Muscle layer of colon (tissue), 2 donors: Measurements from ENCODE around the gene ANXA6.

ENCODE experiments used
- H3K27ac ChIP-seq: one replicate; pipeline ENCODE4 v1.7.0; 2013; ENCODE audit warnings: low read depth, mild to moderate bottlenecking, low read length, moderate library complexity
- H3K27me3 ChIP-seq, 2 donors: one replicate each; pipeline ENCODE4 v1.7.0; 2013; ENCODE audit warnings: low read length in 2 of 2, mild to moderate bottlenecking in 2 of 2; ENCODE audit not compliant: insufficient read depth in 2 of 2, control insufficient read depth in 1 of 2
- H3K36me3 ChIP-seq: one replicate; pipeline ENCODE4 v1.7.0; 2013; ENCODE audit warnings: mild to moderate bottlenecking, low read length; ENCODE audit not compliant: insufficient read depth
- H3K4me1 ChIP-seq: one replicate; pipeline ENCODE4 v1.7.0; 2013; ENCODE audit warnings: mild to moderate bottlenecking, low read length; ENCODE audit not compliant: insufficient read depth
- H3K4me3 ChIP-seq, 2 donors: one replicate each; pipeline ENCODE4 v1.7.0; 2013; ENCODE audit warnings: low read length in 2 of 2, low read depth in 1 of 2, mild to moderate bottlenecking in 1 of 2, moderate library complexity in 1 of 2
- H3K9ac ChIP-seq: one replicate; pipeline ENCODE4 v1.7.0; 2013; ENCODE audit warnings: low read length
- H3K9me3 ChIP-seq: one replicate; pipeline ENCODE4 v1.7.0; 2013; ENCODE audit warnings: mild to moderate bottlenecking, low read length
- donor health status: abdominal sarcoma.
- donor health status: Adenocarcinoma of cecum.

The ANXA6 gene

DNA sequence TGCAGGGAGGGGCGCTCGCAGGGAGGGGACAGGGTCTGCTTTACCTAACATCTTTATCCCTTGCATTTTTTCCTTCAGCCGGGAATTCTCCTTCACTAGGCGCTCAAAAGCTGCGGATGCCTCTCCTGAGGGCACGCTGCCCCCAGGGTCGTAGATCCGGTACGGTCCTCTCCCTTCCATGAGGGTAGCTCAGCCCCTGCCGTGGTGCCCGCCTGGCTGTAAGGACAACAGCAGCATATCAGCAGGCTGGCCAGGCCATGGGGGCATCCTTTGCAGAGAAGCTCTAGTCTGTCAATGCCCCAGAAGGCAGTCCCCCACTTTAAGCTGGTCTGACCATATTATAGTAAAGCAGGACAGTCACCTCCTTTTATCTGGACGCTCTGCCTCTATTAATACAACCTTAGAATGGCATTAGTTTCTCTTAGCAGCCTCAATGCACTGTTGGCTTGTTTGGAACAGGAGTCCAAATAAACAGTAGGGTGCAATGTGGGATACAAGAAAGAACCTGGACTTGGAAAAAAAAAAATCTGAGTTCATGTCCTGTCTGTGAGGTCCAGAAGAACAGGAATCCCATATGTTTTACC, 92.6 kb downstream of the ANXA6 start:
- H3K9me3 ChIP-seq, result no peaks in the 10 kb centered on the region
- H3K36me3 ChIP-seq, result peaks cover 18% of the 10 kb centered on the region
- no peak overlapping the region for H3K4me3 ChIP-seq
- no peaks in the 10 kb centered on the region for H3K27me3 ChIP-seq
- peaks cover 70% of the 10 kb centered on the region for H3K4me1 ChIP-seq
- no peak overlapping the region for H3K9ac ChIP-seq
- H3K27ac ChIP-seq, result no peak overlapping the region

DNA sequence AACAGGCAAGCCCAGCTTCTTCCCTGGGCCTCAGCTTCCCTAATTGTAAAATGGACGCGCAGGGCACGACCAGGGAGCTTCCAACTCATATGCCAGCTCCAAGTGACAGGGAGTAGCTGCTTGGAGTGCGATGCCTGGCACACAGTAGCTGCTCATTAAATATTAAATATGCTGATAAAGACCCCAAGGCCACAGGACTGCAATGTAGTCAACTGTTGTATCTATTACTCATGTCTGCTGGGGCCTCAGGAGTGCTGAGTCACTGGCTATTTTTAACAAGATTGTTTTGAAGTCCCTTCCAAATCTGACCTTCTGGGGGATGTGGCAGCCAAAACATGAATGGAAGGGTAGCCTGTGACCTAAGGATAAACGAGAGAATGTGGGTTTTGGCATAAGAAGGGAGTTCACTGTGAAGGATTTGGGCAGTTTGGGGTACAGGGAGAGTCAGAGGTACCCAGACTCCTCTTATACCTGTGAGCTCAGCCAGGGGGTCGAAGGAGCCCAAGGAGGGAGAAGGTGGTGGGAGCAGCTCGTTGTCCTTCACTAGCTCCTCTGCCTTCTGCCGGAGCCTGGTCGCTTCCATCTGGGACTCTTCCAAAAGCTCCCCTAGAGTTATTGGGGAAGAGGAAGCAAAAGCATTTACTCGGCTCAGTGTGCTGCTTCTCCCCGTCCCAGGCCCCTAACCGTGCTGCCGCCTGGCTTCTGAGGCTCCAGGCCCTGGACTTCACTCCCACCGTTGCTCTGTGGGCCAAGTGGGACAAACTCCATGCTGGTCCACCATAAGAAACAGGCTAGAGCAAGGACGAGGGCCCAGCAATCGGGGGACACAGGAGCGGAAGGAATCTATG, 94.2 kb downstream of the ANXA6 start:
- peaks cover 66% of the 10 kb centered on the region for H3K4me1 ChIP-seq
- no peak overlapping the region for H3K9ac ChIP-seq
- no peaks in the 10 kb centered on the region for H3K9me3 ChIP-seq
- no peaks in the 10 kb centered on the region for H3K27me3 ChIP-seq
- H3K36me3 ChIP-seq, result peaks cover 31% of the 10 kb centered on the region
- H3K4me3 ChIP-seq, result peak overlapping the region in 1 of 2 donors; percentile 12
- H3K27ac ChIP-seq, result peak overlapping the region; percentile 61

DNA sequence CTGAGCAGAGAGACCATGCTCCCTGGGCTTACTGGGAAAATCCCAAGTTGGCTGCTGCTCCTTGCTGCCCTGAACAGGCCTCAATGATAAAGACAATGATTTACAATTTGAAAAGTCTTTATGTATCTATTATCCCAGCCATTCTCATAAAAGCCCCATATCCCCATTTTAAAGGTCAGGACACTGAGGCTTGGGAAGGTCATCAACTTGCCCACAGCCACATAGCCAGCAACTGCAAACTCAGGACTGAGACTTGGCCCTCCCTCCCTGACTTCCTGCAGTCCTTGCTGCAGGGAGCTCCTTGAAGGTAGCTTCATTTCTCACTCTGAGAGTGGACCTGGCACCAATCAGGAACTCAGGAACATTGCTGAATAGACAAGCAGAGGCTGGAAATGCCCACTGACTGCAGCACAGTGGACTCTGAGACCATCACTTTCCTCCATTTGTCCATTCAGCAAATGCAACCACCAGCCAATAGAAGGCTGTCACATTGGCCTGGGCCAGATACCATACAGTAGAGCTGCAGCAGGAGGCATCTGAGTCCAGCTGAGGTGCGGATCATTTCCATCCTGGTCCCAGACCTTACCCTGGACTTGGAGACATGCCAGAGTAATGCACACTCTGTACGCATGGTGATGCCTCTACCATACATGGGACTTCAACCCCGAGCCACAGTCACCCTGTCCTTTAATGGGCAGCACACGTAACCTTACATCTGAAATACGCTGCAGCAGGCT, 95.0 kb downstream of the ANXA6 start:
- H3K27me3 ChIP-seq, result no peaks in the 10 kb centered on the region
- H3K27ac ChIP-seq, result no peak overlapping the region
- peaks cover 33% of the 10 kb centered on the region for H3K36me3 ChIP-seq
- peaks cover 64% of the 10 kb centered on the region for H3K4me1 ChIP-seq
- H3K4me3 ChIP-seq, result no peak overlapping the region
- no peaks in the 10 kb centered on the region for H3K9me3 ChIP-seq
- H3K9ac ChIP-seq, result no peak overlapping the region

DNA sequence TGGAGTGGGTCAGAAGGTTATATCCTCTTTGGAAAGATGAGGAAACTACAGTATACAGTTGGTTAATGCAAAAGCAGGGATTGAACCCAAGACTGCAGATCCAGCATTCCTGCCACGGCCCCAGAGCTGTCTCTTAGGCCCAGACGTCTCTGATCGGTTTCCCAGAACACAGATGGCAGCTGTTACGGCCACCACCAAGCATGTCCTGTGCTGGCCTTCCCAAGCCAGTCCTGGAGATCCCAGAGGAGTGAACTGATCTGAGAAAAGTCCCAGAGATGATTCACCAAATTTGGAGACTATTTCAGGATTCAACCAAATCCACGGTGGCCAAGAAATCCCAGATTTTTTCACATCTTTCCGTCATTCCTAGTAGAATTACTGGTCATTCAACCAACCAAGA, 96.8 kb downstream of the ANXA6 start:
- H3K4me3 ChIP-seq, result no peak overlapping the region
- H3K9me3 ChIP-seq, result no peaks in the 10 kb centered on the region
- peaks cover 48% of the 10 kb centered on the region for H3K36me3 ChIP-seq
- no peak overlapping the region for H3K27ac ChIP-seq
- H3K27me3 ChIP-seq, result no peaks in the 10 kb centered on the region
- H3K9ac ChIP-seq, result no peak overlapping the region
- H3K4me1 ChIP-seq, result peaks cover 55% of the 10 kb centered on the region

DNA sequence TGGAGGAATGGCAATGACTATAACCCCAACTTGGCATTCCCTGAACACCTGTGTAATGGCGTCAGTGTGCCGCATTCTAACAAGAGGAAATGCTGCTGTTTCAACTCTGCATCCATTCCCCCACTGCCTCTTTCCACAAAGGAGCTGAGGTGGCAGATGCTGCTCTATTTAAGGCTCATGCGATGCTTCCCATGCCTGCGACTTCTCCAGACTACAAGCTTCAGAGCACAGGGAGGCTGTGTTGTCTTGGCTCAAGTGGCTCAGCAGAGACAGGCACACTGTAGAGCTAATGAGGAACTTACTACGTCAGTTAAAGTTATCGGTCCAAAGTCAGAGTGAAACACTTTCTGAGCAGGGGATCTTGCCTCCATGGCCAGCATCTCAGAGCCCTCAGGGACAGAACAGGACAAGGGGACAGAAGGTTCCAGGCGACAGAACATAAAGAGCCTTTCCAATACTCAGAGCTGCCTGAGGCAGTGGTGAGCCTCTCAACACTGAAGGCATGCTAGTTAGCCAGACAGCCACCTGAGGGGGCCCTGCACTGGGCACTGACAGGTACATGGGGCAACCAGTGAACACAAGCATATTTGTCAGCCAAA, 98.6 kb downstream of the ANXA6 start:
- Histone ChIP-seq H3K4me1 (peaks cover 45% of the 10 kb centered on the region), H3K36me3 (peaks cover 63% of the 10 kb centered on the region), H3K27me3 (no peaks in the 10 kb centered on the region), H3K4me3 (no peak overlapping the region), H3K9me3 (no peaks in the 10 kb centered on the region), H3K27ac (peak overlapping the region; percentile 21), H3K9ac (no peak overlapping the region)

DNA sequence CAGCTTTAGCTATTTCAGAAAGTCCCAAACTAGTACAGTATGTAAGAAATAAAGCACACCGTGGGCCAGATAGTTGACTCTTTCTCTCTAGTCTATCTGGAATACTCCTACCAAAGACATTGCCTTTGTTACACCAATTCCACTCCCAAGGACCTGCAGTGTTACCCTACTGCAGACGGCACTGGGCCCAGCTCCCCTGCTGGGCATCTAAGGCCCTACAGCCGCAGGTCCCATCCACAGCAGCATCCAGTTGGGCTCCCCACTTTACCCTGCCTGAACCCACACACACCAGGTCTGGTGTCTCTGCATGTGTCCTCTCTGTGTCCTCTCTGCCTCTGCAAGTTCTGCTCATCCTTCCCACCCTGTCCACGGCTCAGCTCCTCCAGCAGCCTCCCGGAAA, 99.3 kb downstream of the ANXA6 start:
- no peaks in the 10 kb centered on the region for H3K9me3 ChIP-seq
- no peaks in the 10 kb centered on the region for H3K27me3 ChIP-seq
- peaks cover 68% of the 10 kb centered on the region for H3K36me3 ChIP-seq
- H3K27ac ChIP-seq, result no peak overlapping the region
- no peak overlapping the region for H3K4me3 ChIP-seq
- no peak overlapping the region for H3K9ac ChIP-seq
- H3K4me1 ChIP-seq, result peaks cover 38% of the 10 kb centered on the region

DNA sequence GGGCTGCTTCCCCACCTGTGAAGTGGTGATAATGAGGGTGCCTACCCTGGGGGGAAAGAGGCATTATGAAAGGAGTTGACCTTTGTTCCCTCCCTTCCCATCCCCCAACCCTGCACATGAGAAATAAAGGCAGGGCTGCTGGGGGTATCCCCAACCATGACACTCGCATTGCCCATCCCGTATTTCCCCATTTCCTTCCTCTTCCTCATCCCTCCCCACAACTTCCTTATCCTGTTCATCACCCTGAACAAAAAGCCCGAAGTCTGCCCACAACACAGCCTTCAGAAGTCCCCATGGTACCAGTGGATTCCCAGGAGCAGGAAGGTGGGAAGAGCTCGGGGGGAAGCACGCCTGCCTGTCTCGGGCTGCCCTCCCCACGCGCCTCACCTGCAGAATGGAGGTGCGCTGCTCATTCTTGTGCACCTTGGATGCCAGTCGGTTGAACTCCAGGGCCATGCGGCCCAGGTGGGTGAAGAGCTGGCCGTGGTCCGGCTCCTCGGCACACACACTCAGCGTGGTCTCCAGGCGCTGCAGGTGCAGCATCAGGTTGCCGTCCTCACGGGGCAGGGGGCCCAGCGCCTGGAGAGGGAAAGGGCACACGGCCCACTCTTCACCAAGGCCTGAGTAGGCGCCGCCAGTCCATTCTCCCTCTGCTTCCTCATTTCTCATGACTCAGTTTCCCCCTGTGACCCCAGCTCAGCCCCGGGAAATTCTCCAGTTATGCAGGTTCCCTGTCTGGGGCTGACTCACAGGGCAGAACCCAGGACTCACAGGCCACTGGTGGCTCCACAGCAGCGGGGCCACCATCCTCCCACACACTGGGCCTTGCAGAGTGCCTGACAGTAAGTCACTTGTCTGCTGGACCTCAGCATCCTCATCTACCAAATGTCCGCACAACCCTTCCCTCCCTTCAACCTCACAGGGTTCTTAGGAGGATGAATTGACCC, 100.9 kb downstream of the ANXA6 start:
- no peak overlapping the region for H3K9ac ChIP-seq
- no peaks in the 10 kb centered on the region for H3K9me3 ChIP-seq
- peaks cover 60% of the 10 kb centered on the region for H3K36me3 ChIP-seq
- no peak overlapping the region for H3K27ac ChIP-seq
- H3K4me3 ChIP-seq, result no peak overlapping the region
- H3K27me3 ChIP-seq, result no peaks in the 10 kb centered on the region
- H3K4me1 ChIP-seq, result peaks cover 29% of the 10 kb centered on the region

DNA sequence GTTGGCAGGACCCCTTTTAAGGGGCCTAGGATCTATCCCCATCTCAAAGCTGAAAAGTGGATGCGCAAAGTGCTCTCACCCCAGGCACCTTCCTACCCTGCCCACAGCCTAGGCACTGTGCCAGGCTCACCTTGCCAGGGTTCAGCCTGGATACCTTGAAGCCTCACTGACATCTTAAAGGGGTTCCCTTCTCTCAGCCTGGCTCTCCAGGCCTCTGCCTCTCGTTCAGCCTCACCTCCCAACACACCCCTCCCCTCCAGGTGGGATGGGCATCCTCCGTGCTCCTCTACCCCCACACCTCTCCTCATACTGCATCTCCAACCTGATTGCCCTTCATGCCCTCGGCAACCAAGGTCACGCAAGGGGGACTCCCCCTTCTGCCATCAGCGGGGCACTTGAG, 102.2 kb downstream of the ANXA6 start:
- H3K4me3 ChIP-seq, result no peak overlapping the region
- no peak overlapping the region for H3K27ac ChIP-seq
- H3K36me3 ChIP-seq, result peaks cover 61% of the 10 kb centered on the region
- no peaks in the 10 kb centered on the region for H3K9me3 ChIP-seq
- no peaks in the 10 kb centered on the region for H3K27me3 ChIP-seq
- no peak overlapping the region for H3K9ac ChIP-seq
- H3K4me1 ChIP-seq, result peaks cover 22% of the 10 kb centered on the region

DNA sequence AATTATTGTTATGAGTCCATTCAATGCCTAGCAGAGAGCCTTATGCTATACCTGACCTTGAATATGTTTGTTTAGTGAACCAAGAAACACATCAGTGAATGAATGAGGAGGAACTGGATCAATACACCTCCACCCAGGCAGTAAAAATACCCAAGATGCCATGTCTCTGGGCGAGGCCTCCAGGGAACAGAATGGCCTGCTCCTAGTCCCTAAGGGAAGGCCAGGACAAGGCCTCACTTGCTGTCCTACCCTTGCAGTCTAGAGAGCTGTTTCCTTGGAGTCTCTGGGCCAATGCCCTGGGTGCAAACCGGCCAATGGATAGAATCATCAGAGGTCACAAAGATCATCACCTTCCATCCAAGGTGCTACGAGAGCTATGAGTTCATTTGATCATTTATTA, 102.9 kb downstream of the ANXA6 start:
- peaks cover 15% of the 10 kb centered on the region for H3K4me1 ChIP-seq
- no peaks in the 10 kb centered on the region for H3K27me3 ChIP-seq
- H3K4me3 ChIP-seq, result no peak overlapping the region
- no peaks in the 10 kb centered on the region for H3K9me3 ChIP-seq
- no peak overlapping the region for H3K9ac ChIP-seq
- no peak overlapping the region for H3K27ac ChIP-seq
- peaks cover 66% of the 10 kb centered on the region for H3K36me3 ChIP-seq

DNA sequence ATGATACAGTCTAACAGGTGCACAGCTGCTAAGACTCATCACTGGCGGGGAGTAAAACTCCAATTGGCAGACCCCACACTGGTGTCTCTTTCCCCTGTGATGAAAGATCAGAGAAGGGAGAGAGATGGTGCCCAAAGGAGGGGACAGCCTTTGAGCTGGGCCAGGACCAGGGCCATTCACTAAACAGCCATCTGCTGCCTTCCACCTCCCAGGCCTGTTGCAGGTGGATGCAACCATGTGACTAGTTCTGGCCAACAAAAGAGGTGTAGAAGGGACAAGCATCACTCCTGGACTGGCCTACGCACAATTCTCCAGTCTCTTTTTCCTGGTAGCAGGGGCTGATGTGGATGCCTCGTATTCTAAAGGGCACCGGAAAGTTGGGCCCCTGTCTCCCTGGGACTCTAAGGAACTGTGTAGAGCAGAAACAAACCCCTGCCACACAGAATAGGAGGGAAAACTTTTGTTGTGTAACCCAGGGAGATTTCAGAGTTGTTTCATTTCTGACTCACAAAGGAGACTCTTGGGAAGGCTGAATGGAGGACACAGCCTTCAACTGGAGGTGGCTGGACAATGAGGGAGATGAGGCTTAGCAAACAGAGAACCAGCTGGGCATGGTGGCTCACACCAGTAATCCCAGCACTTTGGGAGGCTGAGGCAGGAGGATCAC, 103.7 kb downstream of the ANXA6 start:
- peaks cover 8% of the 10 kb centered on the region for H3K4me1 ChIP-seq
- no peaks in the 10 kb centered on the region for H3K9me3 ChIP-seq
- H3K27ac ChIP-seq, result no peak overlapping the region
- peaks cover 67% of the 10 kb centered on the region for H3K36me3 ChIP-seq
- H3K9ac ChIP-seq, result no peak overlapping the region
- no peak overlapping the region for H3K4me3 ChIP-seq
- H3K27me3 ChIP-seq, result no peaks in the 10 kb centered on the region
